Measurements from ENCODE around the gene LGALS3.

- TF ChIP-seq POLR2AphosphoS5 (IDR thresholded peaks at IDR 0.05; ENCODE audit: low read depth, low read length) (no peak), POLR2A (IDR thresholded peaks at IDR 0.05; ENCODE audit: low read depth, low read length) (no peak)
Measured at GRCh38 chr14:55153951-55154350, 24.9 kb downstream of the LGALS3 start.

Measured in GM12891 (cell line).